Adrenal gland (tissue), 12 donors: ENCODE results near the gene TEDC1. TPM values are rescaled to one million over a fixed set of nuclear protein-coding genes. Genes with fewer than 3 reads are reported as not detected.

ENCODE experiments used
- DNase-seq, 7 donors: peaks; one replicate each; pipeline ENCODE4 v3.0.0-alpha.2; 2019 to 2020
- H3K27ac ChIP-seq, 5 donors: fragments of 200-600 bp; sonication (generic) in 4 of 5; 1 replicate in 3 of 5; 2 replicates in 2 of 5; pipeline versions ENCODE4 v1.5.1 to v1.8.0; 2016 to 2020; ENCODE audit warnings: mild to moderate bottlenecking in 1 of 5
- H3K27me3 ChIP-seq: fragments of 200-600 bp; 2 replicates; pipeline ENCODE4 v1.8.0; 2021
- H3K36me3 ChIP-seq, 2 donors: fragments of 200-600 bp; replicated peaks in 1 of 2; 1 replicate in 1 of 2; 2 replicates in 1 of 2; pipeline versions ENCODE4 v1.5.1 to v1.8.0; 2018 to 2022
- H3K4me1 ChIP-seq, 2 donors: fragments of 200-600 bp; replicated peaks in 1 of 2; 1 replicate in 1 of 2; 2 replicates in 1 of 2; pipeline versions ENCODE4 v1.5.1 to v1.8.0; 2018 to 2021
- H3K4me3 ChIP-seq, 4 donors: fragments of 200-600 bp; sonication (generic) in 3 of 4; one replicate each; pipeline ENCODE4 v1.5.1; 2016 to 2018
- H3K9me3 ChIP-seq, 3 donors: fragments of 200-600 bp; sonication (generic) in 1 of 3; replicated peaks in 1 of 3; 1 replicate in 2 of 3; 2 replicates in 1 of 3; pipeline versions ENCODE4 v1.5.1 to v1.8.0; 2016 to 2021
- POLR2A ChIP-seq, 2 donors: fragments of 450-650 bp; IDR thresholded peaks; one replicate each; pipeline ENCODE4 v1.6.1; 2017; ENCODE audit warnings: antibody characterized with exemption in 2 of 2, mild to moderate bottlenecking in 2 of 2, moderate library complexity in 1 of 2
- WGBS, 4 donors: extraction: QIAGEN DNeasy Blood & Tissue Kit in 2 of 4; methylation state at CpG; one replicate each; pipeline versions ENCODE4 v1.1.5 to v1.1.7; 2013 to 2017; 5-methylcytosine and 5-hydroxymethylcytosine counted together
- intact Hi-C, 2 donors: fragments of 100-400 bp; cut with DNase I; formaldehyde crosslinking; loops; one replicate each; pipeline versions ENCODE4 v1.14.1 to v1.15.0; 2022 to 2023
- polyA plus RNA-seq, 3 donors: library from polyadenylated mRNA; stranded (reverse); fragments of 200-250 nt in 2 of 3; fragments of 350-450 nt in 1 of 3; fragmentation: Illumina TruSeq in 1 of 3; extraction: RNeasy Lipid Tissue Mini Kit (QIAGEN cat#74804) in 1 of 3; gene quantifications; one replicate each; pipeline ENCODE4 v1.2.3, GENCODE V29; 2013 to 2014
- total RNA-seq, 9 donors: library from RNA; depleted of rRNA in 4 of 9; stranded (reverse); fragments of >200 nt in 4 of 9; fragments of 120-200 nt in 1 of 9; fragmentation: NEBNext Ultra II Directional in 1 of 9; extraction: Animal tissue kit (Norgen Biotek cat#: 25700) in 1 of 9; gene quantifications; one replicate each; pipeline versions ENCODE4 v1.1.0 to v1.2.4, GENCODE V29; 2013 to 2023
- TF ChIP-seq, protein P1 (sequence below), 6 experiments: fragments of 450-650 bp in 4 of 6; fragments of 200-600 bp in 2 of 6; sonication (generic) in 1 of 6; IDR thresholded peaks; 1 replicate in 5 of 6; 2 replicates in 1 of 6; pipeline versions ENCODE4 v1.5.1 to v1.8.0; 2016 to 2021; ENCODE audit warnings: antibody characterized with exemption in 6 of 6, mild to moderate bottlenecking in 2 of 6, moderate library complexity in 1 of 6
- donor health status: healthy with polysubstance abuse.
- donor health status: Bipolar disorder and iron deficiency.
- donor health status: DM: yes; HTN: yes; CAD: no.
- donor health status: DM: no; HTN: no; CAD: no.
- donor health status: DM: no; HTN: no; CAD: no.
- donor health status: DM: yes; HTN: yes; CAD: no.

The TEDC1 gene
- total and polyA plus RNA-seq, 12 donors = 0.24 to 19.1 (median 3.4) TPM

DNA sequence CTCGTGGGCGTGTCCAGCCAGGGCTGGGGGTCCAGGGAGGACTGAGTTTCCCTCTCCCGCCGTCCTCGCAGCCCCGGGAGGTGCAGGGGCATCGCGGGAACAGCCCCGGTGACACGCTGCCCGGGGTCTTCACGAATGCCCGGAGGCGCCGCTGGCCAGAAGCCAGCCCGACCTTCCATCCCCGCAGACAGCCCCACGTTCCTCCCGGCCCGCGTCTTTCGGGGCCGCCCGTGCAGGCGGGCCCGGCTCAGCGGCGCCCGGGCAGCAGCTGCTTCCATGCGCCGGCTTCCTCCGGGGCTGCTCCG is 827 bp upstream of the TEDC1 start:
- intact Hi-C loops = no loop called here
- H3K27ac ChIP-seq = peak overlapping the region in 4 of 5 donors; percentile 82 to 91 (median 86)
- WGBS, 4 donors = 0% methylated on average over 17 to 29 of the region's 33 CpGs; no CpG with 5 or more reads in 1 of the 4 donors
- peak overlapping the region in 3 of 4 donors; percentile 17 to 77 (median 32) for H3K4me3 ChIP-seq
- peaks cover 7 to 30% of the 10 kb centered on the region in 2 donors for H3K4me1 ChIP-seq
- peak in 4 of 7 donors; percentile 43 to 75 (median 60) for DNase-seq
- H3K36me3 ChIP-seq = no peaks in the 10 kb centered on the region
- no peaks in the 10 kb centered on the region for H3K9me3 ChIP-seq
- peaks cover 11% of the 10 kb centered on the region for H3K27me3 ChIP-seq
- TF ChIP-seq POLR2A (IDR thresholded peaks at IDR 0.05) = no peak
- TF ChIP-seq, protein P1, sequence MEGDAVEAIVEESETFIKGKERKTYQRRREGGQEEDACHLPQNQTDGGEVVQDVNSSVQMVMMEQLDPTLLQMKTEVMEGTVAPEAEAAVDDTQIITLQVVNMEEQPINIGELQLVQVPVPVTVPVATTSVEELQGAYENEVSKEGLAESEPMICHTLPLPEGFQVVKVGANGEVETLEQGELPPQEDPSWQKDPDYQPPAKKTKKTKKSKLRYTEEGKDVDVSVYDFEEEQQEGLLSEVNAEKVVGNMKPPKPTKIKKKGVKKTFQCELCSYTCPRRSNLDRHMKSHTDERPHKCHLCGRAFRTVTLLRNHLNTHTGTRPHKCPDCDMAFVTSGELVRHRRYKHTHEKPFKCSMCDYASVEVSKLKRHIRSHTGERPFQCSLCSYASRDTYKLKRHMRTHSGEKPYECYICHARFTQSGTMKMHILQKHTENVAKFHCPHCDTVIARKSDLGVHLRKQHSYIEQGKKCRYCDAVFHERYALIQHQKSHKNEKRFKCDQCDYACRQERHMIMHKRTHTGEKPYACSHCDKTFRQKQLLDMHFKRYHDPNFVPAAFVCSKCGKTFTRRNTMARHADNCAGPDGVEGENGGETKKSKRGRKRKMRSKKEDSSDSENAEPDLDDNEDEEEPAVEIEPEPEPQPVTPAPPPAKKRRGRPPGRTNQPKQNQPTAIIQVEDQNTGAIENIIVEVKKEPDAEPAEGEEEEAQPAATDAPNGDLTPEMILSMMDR (IDR thresholded peaks at IDR 0.05) = no peak

DNA sequence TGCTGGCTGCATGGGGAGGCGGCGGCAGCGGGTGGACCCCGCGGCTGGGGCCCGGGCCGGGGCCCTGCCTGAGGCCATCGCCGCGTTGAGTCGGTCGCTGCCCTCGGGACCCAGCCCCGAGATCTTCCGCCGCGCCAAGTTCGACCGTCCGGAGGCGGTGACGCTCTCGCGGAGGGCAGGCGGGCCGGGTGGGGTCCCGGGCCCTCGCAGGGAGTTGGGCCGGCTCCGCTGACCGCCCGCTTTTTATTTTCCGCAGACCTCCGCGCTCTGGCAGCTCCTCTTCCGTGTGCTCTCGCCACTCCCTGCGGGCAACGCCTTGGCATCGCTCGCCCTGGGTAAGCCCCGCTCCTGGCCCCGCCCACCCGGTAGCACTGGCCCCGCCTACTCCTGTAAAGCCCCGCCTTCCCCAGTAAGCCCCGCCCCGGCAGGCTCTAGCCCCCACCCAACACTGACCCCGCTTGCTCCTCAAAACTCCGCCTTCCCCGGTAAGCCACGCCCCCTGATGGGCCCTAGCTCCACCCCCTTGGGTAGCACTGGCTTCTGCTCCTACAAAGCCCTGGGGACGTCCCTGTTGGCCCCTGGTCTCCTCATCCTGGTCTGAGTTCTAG is 424 bp downstream of the TEDC1 start:
- H3K4me3 ChIP-seq = peak overlapping the region in 2 of 4 donors; percentile 29 to 46
- TF ChIP-seq POLR2A (IDR thresholded peaks at IDR 0.05) = peak; percentile 24 to 29
- TF ChIP-seq, protein P1 (IDR thresholded peaks at IDR 0.05) = no peak
- DNase-seq = peak; percentile 49 to 82 (median 68)
- WGBS, 4 donors = 0 to 8% (median 1%) methylated on average over 3 to 53 of the region's 53 CpGs
- peaks cover 7 to 25% of the 10 kb centered on the region in 2 donors for H3K4me1 ChIP-seq
- no peaks in the 10 kb centered on the region for H3K9me3 ChIP-seq
- peaks cover 11% of the 10 kb centered on the region for H3K27me3 ChIP-seq
- H3K36me3 ChIP-seq = no peaks in the 10 kb centered on the region
- H3K27ac ChIP-seq = peak overlapping the region in 4 of 5 donors; percentile 63 to 77 (median 70)
- intact Hi-C loops = no loop called here

DNA sequence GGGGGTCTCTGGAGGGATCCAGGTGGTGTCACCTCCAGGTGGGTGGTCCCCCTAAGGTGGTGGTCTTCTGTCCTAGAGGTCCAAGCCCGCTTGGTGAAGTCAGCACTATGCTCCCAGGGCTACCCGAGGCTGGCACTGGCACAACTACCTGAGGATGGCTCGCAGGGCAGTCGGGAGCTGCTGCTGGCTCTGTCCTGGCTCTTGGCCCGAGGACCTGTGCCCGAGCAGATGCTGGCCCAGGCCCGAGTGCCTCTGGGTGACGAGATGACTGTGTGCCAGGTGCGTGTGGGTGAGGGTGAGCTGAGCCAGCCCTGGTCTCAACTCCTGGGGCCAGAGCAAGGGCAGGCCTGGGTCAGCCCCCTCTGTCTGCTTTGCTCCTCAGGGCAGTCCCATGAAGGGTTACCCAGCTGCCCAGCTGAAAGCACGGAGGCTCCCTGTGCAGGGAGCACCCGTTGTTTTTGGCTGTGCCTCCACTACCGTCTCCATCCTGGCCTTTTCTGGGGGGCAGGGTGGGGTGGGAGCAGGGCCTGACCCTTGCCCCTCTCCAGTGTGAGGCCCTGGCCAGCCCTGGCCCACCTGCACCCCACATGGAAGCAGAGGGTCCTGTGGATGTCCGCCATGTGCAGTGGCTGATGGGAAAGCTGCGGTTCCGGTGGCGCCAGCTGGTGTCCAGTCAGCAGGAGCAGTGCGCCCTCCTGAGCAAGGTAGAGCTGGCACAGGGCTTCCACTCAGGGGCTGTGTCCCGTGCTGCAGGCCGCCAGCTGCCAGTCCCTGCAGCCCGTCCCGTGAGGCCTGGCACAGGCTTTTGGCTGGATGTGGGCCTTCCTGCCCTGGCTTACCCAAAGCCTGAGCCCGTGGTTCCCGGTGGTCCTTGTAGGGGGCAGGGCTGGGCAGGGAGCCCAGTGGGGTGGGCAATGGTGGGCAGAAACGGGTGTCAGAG is 1.3 kb downstream of the TEDC1 start:
- peaks cover 5% of the 10 kb centered on the region for H3K27me3 ChIP-seq
- no peak for TF ChIP-seq POLR2A (IDR thresholded peaks at IDR 0.05)
- intact Hi-C loops = no loop called here
- 76 to 94% (median 87%) methylated on average over 6 to 24 of the region's 24 CpGs for WGBS, 4 donors
- H3K36me3 ChIP-seq = no peaks in the 10 kb centered on the region
- H3K4me1 ChIP-seq = peaks cover 7 to 17% of the 10 kb centered on the region in 2 donors
- no peak overlapping the region for H3K4me3 ChIP-seq
- no peak overlapping the region for H3K27ac ChIP-seq
- no peaks in the 10 kb centered on the region for H3K9me3 ChIP-seq
- peak in 3 of 7 donors; percentile 24 to 69 (median 50) for DNase-seq

DNA sequence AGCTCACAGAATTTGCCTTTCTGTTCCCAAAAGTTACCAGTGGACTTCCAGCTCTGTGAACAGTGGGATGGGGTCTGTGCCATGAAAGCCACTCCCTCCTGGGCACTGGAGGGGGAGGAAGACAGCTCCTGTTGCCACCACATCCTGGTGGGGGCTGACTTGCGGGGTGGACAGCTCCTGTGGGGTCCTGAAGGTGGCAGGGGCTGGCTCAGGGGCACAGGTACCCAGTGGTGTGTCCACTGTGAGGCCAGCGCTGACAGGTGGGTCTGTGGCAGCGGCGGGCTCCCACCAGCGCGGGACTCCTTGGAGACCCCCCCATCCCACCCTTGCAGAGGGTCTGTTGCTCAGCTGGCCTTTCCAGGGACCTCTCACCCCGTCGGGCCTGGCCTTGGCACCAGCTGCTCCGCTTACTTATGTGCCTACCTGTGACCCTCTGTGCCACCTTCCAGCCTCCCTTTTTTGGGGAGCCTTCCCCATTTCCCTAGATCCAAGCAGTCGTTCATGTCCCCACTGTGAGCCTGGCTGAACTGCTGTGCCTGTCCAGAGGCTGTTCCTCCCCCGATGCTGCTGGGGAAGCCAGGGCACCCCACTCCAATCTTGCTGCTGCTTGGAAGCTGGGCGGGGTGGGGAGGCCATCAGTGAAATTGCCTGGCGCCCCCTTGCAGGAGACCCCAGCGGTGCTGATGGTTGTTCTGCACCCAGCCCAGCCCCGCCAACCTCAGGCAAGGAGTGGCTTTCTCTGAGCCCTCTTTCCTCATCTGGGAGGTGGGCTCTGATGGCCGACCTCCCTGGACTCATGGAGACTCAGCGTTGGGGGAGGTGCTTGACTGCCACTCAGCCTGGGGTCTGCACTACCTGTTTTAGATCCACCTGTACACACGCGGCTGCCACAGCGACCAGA is 2.2 kb downstream of the TEDC1 start:
- Histone ChIP-seq H3K27me3 (no peaks in the 10 kb centered on the region), H3K4me1 (peaks cover 7 to 11% of the 10 kb centered on the region in 2 donors), H3K9me3 (no peaks in the 10 kb centered on the region), H3K36me3 (no peaks in the 10 kb centered on the region), H3K4me3 (no peak overlapping the region), H3K27ac (no peak overlapping the region)
- peak in 1 of 7 donors; percentile 23 for DNase-seq
- 86 to 92% (median 88%) methylated on average over 14 to 20 of the region's 20 CpGs for WGBS, 4 donors
- intact Hi-C loops = no loop called here
- TF ChIP-seq, protein P1 (IDR thresholded peaks at IDR 0.05) = no peak
- TF ChIP-seq POLR2A (IDR thresholded peaks at IDR 0.05) = no peak
